ENCODE results near the gene STARD8. TPM values are rescaled to one million over a fixed set of nuclear protein-coding genes. Genes with fewer than 3 reads are reported as not detected.

The STARD8 gene
- polyA plus RNA-seq, 1 donor from 2014 or later: 0.09 TPM

DNA sequence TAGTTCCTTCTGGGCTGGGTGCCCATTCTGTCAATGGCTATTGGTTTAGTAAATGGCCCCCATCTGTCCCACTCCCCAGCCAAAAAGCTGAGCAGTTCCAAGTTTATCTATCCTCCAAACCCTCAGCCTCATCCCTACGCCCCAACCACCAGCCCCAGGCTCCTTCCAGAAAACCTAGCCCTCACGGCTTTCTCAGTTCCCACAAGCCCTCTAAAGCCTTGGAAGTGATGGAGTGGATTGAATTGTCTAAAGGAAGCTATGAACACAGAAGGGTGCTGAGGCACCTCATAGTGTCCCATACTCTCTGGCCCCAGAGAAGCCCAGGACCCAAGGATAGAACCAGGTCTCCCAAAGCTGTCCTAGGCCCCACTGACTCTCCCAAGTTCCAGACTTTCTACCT lies 105.8 kb downstream of the STARD8 start:
- Histone ChIP-seq H3K79me2 (replicated peaks; ENCODE audit: insufficient read depth, low read length) (no peaks in the 10 kb centered on the region), H4K20me1 (ENCODE audit: insufficient read depth) (no peaks in the 10 kb centered on the region), H3K9me3 (ENCODE audit: low read length) (no peaks in the 10 kb centered on the region), H3K27ac (ENCODE audit: low read length) (no peak overlapping the region), H3F3A (ENCODE audit: insufficient read depth, low read length, poor library complexity, severe bottlenecking) (no peaks in the 10 kb centered on the region), H3K27me3 (ENCODE audit: insufficient read depth, low read depth, low read length) (no peaks in the 10 kb centered on the region), H3K9me2 (ENCODE audit: insufficient read depth, low read length) (no peaks in the 10 kb centered on the region), H3K4me3 (ENCODE audit: low read length) (no peak overlapping the region), H3K9ac (ENCODE audit: low read length) (no peak overlapping the region), H3K4me2 (ENCODE audit: low read length) (no peak overlapping the region), H3K36me3 (ENCODE audit: insufficient read depth, low read length) (no peaks in the 10 kb centered on the region), H2AFZ (ENCODE audit: low read depth, low read length) (no peak overlapping the region)
- TF ChIP-seq, protein P1, sequence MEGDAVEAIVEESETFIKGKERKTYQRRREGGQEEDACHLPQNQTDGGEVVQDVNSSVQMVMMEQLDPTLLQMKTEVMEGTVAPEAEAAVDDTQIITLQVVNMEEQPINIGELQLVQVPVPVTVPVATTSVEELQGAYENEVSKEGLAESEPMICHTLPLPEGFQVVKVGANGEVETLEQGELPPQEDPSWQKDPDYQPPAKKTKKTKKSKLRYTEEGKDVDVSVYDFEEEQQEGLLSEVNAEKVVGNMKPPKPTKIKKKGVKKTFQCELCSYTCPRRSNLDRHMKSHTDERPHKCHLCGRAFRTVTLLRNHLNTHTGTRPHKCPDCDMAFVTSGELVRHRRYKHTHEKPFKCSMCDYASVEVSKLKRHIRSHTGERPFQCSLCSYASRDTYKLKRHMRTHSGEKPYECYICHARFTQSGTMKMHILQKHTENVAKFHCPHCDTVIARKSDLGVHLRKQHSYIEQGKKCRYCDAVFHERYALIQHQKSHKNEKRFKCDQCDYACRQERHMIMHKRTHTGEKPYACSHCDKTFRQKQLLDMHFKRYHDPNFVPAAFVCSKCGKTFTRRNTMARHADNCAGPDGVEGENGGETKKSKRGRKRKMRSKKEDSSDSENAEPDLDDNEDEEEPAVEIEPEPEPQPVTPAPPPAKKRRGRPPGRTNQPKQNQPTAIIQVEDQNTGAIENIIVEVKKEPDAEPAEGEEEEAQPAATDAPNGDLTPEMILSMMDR (IDR thresholded peaks at IDR 0.05; ENCODE audit: poor library complexity, severe bottlenecking): no peak
- no peak for TF ChIP-seq MXI1 (conservative IDR thresholded peaks at IDR 0.05; ENCODE audit: poor library complexity, severe bottlenecking)
- no peak for TF ChIP-seq POLR2AphosphoS5 (IDR thresholded peaks at IDR 0.05)
- no peak for TF ChIP-seq EP300 (conservative IDR thresholded peaks at IDR 0.05; ENCODE audit: poor library complexity, severe bottlenecking)
- TF ChIP-seq EZH2 (IDR thresholded peaks at IDR 0.05; ENCODE audit: borderline replicate concordance, insufficient read depth, low read length, poor library complexity, severe bottlenecking): no peak
- no peak for TF ChIP-seq RAD21 (conservative IDR thresholded peaks at IDR 0.05)
- no peak for TF ChIP-seq SMC3 (conservative IDR thresholded peaks at IDR 0.05; ENCODE audit: poor library complexity)

DNA sequence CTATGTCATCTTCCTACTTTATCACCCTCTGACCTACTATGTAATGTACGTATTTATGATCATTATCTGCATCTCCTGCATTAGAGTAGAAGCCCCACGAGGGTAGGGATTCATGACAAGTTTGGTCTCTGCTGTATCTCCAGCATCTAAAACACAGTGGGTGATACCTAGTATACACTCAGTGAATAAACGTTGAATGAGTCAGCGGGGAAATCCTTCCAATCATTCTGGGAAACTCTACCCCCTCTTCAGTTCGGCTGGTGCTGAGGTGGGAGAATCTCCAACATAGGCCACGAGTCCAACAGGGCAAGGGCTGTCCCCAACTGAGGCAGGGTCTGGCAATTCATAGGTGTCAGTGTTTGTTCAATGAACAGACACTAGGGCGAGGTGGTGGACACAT lies 106.9 kb downstream of the STARD8 start:
- H4K20me1 ChIP-seq (ENCODE audit: insufficient read depth): no peaks in the 10 kb centered on the region
- no peaks in the 10 kb centered on the region for H3K9me2 ChIP-seq (ENCODE audit: insufficient read depth, low read length)
- no peak overlapping the region for H3K9ac ChIP-seq (ENCODE audit: low read length)
- no peak overlapping the region for H3K27ac ChIP-seq (ENCODE audit: low read length)
- H3K27me3 ChIP-seq (ENCODE audit: insufficient read depth, low read depth, low read length): no peaks in the 10 kb centered on the region
- H3K36me3 ChIP-seq (ENCODE audit: insufficient read depth, low read length): no peaks in the 10 kb centered on the region
- no peaks in the 10 kb centered on the region for H3F3A ChIP-seq (ENCODE audit: insufficient read depth, low read length, poor library complexity, severe bottlenecking)
- H2AFZ ChIP-seq (ENCODE audit: low read depth, low read length): no peak overlapping the region
- no peaks in the 10 kb centered on the region for H3K79me2 ChIP-seq (replicated peaks; ENCODE audit: insufficient read depth, low read length)
- no peak overlapping the region for H3K4me3 ChIP-seq (ENCODE audit: low read length)
- no peaks in the 10 kb centered on the region for H3K9me3 ChIP-seq (ENCODE audit: low read length)
- TF ChIP-seq, protein P1 (IDR thresholded peaks at IDR 0.05; ENCODE audit: poor library complexity, severe bottlenecking): no peak
- TF ChIP-seq, protein P2, sequence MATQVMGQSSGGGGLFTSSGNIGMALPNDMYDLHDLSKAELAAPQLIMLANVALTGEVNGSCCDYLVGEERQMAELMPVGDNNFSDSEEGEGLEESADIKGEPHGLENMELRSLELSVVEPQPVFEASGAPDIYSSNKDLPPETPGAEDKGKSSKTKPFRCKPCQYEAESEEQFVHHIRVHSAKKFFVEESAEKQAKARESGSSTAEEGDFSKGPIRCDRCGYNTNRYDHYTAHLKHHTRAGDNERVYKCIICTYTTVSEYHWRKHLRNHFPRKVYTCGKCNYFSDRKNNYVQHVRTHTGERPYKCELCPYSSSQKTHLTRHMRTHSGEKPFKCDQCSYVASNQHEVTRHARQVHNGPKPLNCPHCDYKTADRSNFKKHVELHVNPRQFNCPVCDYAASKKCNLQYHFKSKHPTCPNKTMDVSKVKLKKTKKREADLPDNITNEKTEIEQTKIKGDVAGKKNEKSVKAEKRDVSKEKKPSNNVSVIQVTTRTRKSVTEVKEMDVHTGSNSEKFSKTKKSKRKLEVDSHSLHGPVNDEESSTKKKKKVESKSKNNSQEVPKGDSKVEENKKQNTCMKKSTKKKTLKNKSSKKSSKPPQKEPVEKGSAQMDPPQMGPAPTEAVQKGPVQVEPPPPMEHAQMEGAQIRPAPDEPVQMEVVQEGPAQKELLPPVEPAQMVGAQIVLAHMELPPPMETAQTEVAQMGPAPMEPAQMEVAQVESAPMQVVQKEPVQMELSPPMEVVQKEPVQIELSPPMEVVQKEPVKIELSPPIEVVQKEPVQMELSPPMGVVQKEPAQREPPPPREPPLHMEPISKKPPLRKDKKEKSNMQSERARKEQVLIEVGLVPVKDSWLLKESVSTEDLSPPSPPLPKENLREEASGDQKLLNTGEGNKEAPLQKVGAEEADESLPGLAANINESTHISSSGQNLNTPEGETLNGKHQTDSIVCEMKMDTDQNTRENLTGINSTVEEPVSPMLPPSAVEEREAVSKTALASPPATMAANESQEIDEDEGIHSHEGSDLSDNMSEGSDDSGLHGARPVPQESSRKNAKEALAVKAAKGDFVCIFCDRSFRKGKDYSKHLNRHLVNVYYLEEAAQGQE (IDR thresholded peaks at IDR 0.05; ENCODE audit: borderline replicate concordance): no peak
- TF ChIP-seq SMC3 (conservative IDR thresholded peaks at IDR 0.05; ENCODE audit: poor library complexity) (no peak), RAD21 (conservative IDR thresholded peaks at IDR 0.05) (no peak), TAF1 (IDR thresholded peaks at IDR 0.05; ENCODE audit: low read depth) (no peak), POLR2AphosphoS5 (IDR thresholded peaks at IDR 0.05) (no peak), MXI1 (conservative IDR thresholded peaks at IDR 0.05; ENCODE audit: poor library complexity, severe bottlenecking) (no peak), EP300 (conservative IDR thresholded peaks at IDR 0.05; ENCODE audit: poor library complexity, severe bottlenecking) (no peak), EZH2 (IDR thresholded peaks at IDR 0.05; ENCODE audit: borderline replicate concordance, insufficient read depth, low read length, poor library complexity, severe bottlenecking) (no peak)
- H3K4me2 ChIP-seq (ENCODE audit: low read length): no peak overlapping the region
